ENCODE measurements around the gene DNAH17.

DNA sequence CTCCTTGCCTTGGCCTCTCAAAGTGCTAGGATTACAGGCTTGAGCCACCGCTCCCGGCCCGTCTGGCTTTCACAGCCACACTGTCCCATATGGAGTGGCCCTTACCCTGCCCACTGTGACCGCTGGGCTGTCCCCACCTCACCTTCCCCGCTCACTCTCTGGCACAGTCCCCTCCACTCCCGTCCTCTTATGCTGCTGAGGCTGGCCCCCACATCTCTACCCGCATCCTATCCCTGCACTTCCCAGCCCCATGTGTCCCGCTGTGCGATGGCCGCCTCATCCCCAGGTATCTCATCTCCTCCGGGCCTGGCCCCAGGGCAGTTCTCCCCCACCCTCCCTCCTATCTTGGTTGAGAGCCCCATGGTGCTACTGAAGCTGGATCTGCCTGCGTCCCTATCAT lies 105.6 kb downstream of the DNAH17 start:
- no peak for TF ChIP-seq EZH2phosphoT487 (IDR thresholded peaks at IDR 0.05; ENCODE audit: insufficient read depth, low read depth)
- TF ChIP-seq EZH2 (IDR thresholded peaks at IDR 0.05; ENCODE audit: insufficient read depth, poor library complexity, severe bottlenecking) = no peak
